Osteocyte (in vitro differentiated cells): ENCODE measurements around the gene ERI3. TPM values are rescaled to one million over a fixed set of nuclear protein-coding genes. Genes with fewer than 3 reads are reported as not detected.

ENCODE experiments used
- DNase-seq: peaks from one replicate; pipeline ENCODE4 v3.0.0; 2021; ENCODE audit warnings: mixed read lengths; ENCODE audit not compliant: unreplicated experiment; ENCODE audit errors: extremely low spot score
- H3K27ac Mint-ChIP-seq: one replicate; pipeline ENCODE4 v1.8.0; 2021; ENCODE audit warnings: mild to moderate bottlenecking, mixed read lengths; ENCODE audit not compliant: unreplicated experiment
- H3K27me3 Mint-ChIP-seq: one replicate; pipeline ENCODE4 v1.8.0; 2021; ENCODE audit warnings: mixed read lengths; ENCODE audit not compliant: unreplicated experiment
- H3K36me3 Mint-ChIP-seq: one replicate; pipeline ENCODE4 v1.8.0; 2021; ENCODE audit warnings: mixed read lengths; ENCODE audit not compliant: unreplicated experiment
- H3K4me1 Mint-ChIP-seq: one replicate; pipeline ENCODE4 v1.8.0; 2021; ENCODE audit warnings: mixed read lengths; ENCODE audit not compliant: unreplicated experiment
- H3K4me3 Mint-ChIP-seq: one replicate; pipeline ENCODE4 v1.8.0; 2021; ENCODE audit warnings: mild to moderate bottlenecking, moderate library complexity, mixed read lengths; ENCODE audit not compliant: unreplicated experiment
- H3K9me3 Mint-ChIP-seq: one replicate; pipeline ENCODE4 v1.8.0; 2021; ENCODE audit warnings: mixed read lengths; ENCODE audit not compliant: unreplicated experiment
- total RNA-seq: library from RNA; stranded (reverse); gene quantifications from 2 replicates; pipeline ENCODE4 v1.2.1, GENCODE V29; 2021
- TF ChIP-seq, protein P1 (sequence below): fragments of 200-600 bp; sonication (generic); IDR thresholded peaks from 2 replicates; pipeline ENCODE4 v1.5.0; 2021; ENCODE audit warnings: antibody characterized with exemption, mild to moderate bottlenecking, moderate library complexity

Gene ERI3
- total RNA-seq, 1 donor from 2014 or later = 58.6 TPM

DNA sequence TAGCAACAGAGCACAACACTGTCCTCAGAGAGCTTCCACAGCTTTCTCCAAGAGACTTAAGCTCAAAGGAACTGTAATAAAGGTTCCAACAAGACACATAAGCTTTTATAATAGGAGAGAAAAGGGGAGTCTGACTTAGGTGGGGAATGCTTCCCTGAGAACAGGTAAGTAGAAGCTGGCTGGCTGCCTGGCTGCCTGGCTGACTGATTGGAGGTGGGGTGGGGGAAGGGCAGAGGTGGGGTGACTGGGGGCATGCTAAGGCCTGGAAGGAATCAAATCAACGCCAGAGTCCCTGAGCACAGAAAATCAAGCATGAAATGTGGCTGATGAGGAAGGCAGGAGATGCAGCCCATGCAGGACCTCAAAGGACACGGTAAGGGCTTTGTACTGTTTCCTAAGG, 96.0 kb downstream of the ERI3 start:
- no peak for DNase-seq
- Mint-ChIP-seq H3K27ac (no peak overlapping the region), H3K4me3 (no peak overlapping the region), H3K36me3 (peaks cover 4% of the 10 kb centered on the region), H3K9me3 (no peaks in the 10 kb centered on the region), H3K4me1 (peaks cover 2% of the 10 kb centered on the region), H3K27me3 (no peaks in the 10 kb centered on the region)
- TF ChIP-seq, protein P1, sequence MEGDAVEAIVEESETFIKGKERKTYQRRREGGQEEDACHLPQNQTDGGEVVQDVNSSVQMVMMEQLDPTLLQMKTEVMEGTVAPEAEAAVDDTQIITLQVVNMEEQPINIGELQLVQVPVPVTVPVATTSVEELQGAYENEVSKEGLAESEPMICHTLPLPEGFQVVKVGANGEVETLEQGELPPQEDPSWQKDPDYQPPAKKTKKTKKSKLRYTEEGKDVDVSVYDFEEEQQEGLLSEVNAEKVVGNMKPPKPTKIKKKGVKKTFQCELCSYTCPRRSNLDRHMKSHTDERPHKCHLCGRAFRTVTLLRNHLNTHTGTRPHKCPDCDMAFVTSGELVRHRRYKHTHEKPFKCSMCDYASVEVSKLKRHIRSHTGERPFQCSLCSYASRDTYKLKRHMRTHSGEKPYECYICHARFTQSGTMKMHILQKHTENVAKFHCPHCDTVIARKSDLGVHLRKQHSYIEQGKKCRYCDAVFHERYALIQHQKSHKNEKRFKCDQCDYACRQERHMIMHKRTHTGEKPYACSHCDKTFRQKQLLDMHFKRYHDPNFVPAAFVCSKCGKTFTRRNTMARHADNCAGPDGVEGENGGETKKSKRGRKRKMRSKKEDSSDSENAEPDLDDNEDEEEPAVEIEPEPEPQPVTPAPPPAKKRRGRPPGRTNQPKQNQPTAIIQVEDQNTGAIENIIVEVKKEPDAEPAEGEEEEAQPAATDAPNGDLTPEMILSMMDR = no peak

DNA sequence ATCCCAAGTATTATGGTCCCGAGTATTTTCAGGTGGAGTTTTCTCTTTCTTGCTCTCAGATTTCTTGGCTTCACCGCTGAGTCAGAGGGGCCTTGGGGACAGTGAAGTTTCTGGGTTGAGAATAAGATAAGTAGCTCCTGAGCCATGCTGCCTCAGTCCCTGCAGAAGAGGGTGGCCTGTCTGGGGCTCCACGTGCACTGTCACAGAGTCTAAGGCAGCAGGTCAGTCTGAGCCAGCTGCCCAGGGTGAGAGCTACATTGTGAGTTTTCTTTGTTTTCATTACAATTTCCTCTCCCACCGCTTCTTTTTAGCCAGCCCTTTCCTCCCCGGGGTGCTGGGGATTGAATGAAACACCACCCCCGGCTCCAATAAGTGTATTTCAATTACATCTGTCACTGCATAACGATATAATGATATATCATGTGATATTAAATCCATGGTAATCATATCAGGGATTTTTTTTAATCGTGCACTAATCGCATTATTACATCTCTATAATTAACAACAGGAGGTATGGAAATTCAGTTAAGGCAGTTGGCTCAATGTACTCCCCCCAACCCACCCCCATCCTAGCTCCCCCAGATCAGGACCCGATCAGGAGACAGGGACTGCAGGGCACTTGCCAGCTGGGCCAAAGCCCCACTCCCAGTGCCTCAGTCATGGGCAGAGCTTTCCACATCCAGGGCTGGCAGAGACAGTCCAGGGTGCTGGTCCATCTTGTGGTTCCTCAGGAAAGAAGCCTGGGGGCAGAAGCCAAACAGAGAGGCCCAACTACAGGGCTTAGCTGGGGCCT, 98.1 kb downstream of the ERI3 start:
- TF ChIP-seq, protein P1 = no peak
- Mint-ChIP-seq H3K4me3 (no peak overlapping the region), H3K36me3 (peaks cover 3% of the 10 kb centered on the region), H3K4me1 (peaks cover 2% of the 10 kb centered on the region), H3K27me3 (no peaks in the 10 kb centered on the region), H3K9me3 (no peaks in the 10 kb centered on the region), H3K27ac (no peak overlapping the region)
- DNase-seq = no peak

DNA sequence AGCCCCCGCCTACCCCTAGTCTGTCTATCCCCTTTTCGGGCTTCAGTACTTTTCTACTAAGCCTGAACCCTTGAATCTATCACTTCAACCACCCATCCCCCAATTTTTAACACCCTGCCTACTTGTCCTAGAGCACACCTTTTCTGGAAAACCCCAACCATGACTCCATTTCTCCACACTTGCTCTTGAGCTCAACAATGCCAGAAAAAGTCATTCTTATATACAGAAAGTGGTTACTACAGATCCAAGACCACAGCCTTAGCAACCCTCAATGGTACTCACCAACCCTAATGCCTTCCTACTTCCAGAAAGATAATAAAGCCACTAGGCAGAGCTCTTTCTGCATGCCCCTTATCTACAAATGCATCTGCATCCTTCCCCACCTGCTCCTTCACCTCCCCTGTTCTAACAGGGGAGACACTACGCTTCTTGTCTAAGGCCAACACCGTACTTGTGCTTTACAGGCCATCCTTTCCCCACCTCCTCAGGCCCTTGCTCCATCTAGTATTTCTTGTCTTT, 100.6 kb downstream of the ERI3 start:
- Mint-ChIP-seq H3K9me3 (no peaks in the 10 kb centered on the region), H3K4me1 (peaks cover 2% of the 10 kb centered on the region), H3K27ac (no peak overlapping the region), H3K4me3 (no peak overlapping the region), H3K36me3 (no peaks in the 10 kb centered on the region), H3K27me3 (no peaks in the 10 kb centered on the region)
- no peak for DNase-seq
- TF ChIP-seq, protein P1 = no peak

DNA sequence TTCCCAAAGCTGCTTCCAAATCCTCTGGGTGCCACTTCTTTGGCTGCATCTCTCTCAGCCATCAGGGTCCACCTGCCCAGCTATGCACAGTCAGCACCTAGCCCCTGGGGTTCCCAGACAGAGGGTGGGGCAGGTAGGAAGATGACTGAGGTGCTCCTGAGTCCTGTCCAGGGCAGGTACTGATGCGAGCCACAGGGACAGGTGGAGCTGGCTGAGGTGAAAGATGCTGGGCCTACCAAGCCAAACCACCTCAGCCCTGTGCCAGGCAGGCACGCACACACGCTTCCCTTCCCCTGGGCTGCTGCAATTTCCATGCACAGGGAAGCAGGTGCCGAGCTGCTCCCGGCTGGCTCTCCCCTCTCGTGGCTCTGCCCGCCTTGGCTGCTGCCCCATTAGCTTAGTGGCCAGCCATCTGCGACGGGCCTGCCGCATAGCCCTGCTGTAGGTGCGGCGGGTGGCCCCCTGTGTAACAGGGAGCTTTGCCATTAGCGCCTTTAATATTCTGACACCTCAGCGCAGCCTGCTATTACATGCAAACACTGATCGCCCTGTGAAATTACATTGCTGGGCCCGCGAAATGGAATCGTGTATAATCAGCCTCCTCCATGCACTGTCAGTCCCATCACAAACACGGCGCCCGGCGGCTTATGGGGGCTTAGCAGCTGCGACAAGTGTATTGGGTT, 102.9 kb downstream of the ERI3 start:
- DNase-seq = no peak
- Mint-ChIP-seq H3K27me3 (no peaks in the 10 kb centered on the region), H3K36me3 (no peaks in the 10 kb centered on the region), H3K27ac (no peak overlapping the region), H3K9me3 (no peaks in the 10 kb centered on the region), H3K4me1 (no peaks in the 10 kb centered on the region), H3K4me3 (no peak overlapping the region)
- TF ChIP-seq, protein P1 = no peak

DNA sequence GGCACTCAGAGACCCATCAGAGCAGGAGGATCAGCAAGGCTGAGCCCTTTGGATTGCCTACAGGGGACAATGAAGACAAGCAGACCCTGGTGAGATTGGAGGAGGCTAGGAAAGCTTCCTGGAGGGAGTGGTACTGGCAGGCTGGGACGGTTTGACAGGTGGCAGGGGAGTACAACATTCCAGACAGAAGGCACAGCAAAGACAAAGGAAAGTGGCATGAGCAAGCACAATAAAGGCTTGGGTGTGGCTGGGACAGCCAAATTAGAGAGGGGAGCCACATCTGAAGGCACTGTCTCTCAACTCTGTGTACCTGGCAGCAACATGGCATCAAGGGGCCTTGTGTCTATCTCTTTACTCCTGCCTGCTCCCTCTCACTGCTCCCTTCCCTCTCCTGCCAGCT, 103.6 kb downstream of the ERI3 start:
- no peak for DNase-seq
- Mint-ChIP-seq H3K4me3 (no peak overlapping the region), H3K9me3 (no peaks in the 10 kb centered on the region), H3K27me3 (no peaks in the 10 kb centered on the region), H3K36me3 (no peaks in the 10 kb centered on the region), H3K27ac (no peak overlapping the region), H3K4me1 (no peaks in the 10 kb centered on the region)
- TF ChIP-seq, protein P1 = no peak
